ENCODE measurements around the gene CD96.
"Not testable (repeated sequence)": the region's sequence is repeated elsewhere in the genome, so short reads cannot be mapped to it uniquely, and the experiment has no call there.

DNA sequence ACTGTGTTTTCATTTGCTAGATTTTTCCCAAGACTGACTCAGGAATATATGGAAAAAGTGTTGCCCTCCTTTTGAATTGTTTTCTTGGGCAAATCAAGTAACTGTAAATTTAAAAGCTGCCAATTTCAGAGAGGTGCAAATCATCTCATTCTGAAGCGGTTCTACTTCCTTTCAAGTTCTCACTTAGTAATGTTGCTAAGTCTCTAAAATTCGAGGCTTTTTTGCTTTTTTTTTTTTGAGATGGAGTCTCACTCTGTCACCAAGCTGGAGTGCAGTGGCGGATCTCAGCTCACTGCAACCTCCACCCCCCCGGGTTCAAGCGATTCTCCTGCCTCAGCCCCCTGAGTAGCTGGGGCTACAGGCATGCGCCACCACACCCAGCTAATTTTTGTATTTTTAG is 130.5 kb downstream of the CD96 start:
- TF ChIP-seq, protein P1, sequence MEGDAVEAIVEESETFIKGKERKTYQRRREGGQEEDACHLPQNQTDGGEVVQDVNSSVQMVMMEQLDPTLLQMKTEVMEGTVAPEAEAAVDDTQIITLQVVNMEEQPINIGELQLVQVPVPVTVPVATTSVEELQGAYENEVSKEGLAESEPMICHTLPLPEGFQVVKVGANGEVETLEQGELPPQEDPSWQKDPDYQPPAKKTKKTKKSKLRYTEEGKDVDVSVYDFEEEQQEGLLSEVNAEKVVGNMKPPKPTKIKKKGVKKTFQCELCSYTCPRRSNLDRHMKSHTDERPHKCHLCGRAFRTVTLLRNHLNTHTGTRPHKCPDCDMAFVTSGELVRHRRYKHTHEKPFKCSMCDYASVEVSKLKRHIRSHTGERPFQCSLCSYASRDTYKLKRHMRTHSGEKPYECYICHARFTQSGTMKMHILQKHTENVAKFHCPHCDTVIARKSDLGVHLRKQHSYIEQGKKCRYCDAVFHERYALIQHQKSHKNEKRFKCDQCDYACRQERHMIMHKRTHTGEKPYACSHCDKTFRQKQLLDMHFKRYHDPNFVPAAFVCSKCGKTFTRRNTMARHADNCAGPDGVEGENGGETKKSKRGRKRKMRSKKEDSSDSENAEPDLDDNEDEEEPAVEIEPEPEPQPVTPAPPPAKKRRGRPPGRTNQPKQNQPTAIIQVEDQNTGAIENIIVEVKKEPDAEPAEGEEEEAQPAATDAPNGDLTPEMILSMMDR (IDR thresholded peaks at IDR 0.05) = not testable (repeated sequence)
- not testable (repeated sequence) for TF ChIP-seq POLR2A (IDR thresholded peaks at IDR 0.05)

All from body of pancreas (tissue), 4 donors.